ENCODE measurements around the gene SMIM45.

The SMIM45 gene

GRCh38 chr22:41915786-41916493 lies 36.0 kb upstream of the SMIM45 start:
- CTCF ChIA-PET = no interaction called here
- H3K27ac ChIP-seq (ENCODE audit: low read depth in 2 of 2, low read length in 1 of 2) = no peak overlapping the region
- no peaks in the 10 kb centered on the region for H3K36me3 ChIP-seq (replicated peaks in 1 of 2; ENCODE audit: control insufficient read depth in 1 of 2, insufficient read depth in 2 of 2, low read length in 1 of 2)
- no peaks in the 10 kb centered on the region for H3K9me2 ChIP-seq
- no peaks in the 10 kb centered on the region for H3F3A ChIP-seq (replicated peaks; ENCODE audit: insufficient read depth)
- no peaks in the 10 kb centered on the region for H3K79me2 ChIP-seq (ENCODE audit: insufficient read depth)
- peaks cover 22% of the 10 kb centered on the region; the same call in 1 of the 2 replicates for H3K27me3 ChIP-seq (ENCODE audit: insufficient read depth)
- no peak overlapping the region for H3K4me3 ChIP-seq (ENCODE audit: low read depth in 2 of 2, low read length in 1 of 2)
- POLR2A ChIA-PET = no interaction called here
- no peaks in the 10 kb centered on the region for H3K9me3 ChIP-seq
- no peak for TF ChIP-seq POLR2AphosphoS5 (IDR thresholded peaks at IDR 0.05; ENCODE audit: low read depth, low read length)
- no peak for TF ChIP-seq RFX5 (IDR thresholded peaks at IDR 0.05; ENCODE audit: low read length)
- TF ChIP-seq NRF1 (IDR thresholded peaks at IDR 0.05; ENCODE audit: low read depth, low read length) = no peak
- no peak for TF ChIP-seq CTCF (IDR thresholded peaks at IDR 0.05)
- no peak for TF ChIP-seq GATA2 (CRISPR knock-in tag; IDR thresholded peaks at IDR 0.05)
- no peak for TF ChIP-seq EZH2phosphoT487 (IDR thresholded peaks at IDR 0.05; ENCODE audit: borderline replicate concordance, low read depth)
- no peak for TF ChIP-seq USF1 (IDR thresholded peaks at IDR 0.05; ENCODE audit: borderline replicate concordance, low read depth)
- no peak for TF ChIP-seq USF2 (IDR thresholded peaks at IDR 0.05; ENCODE audit: borderline replicate concordance, low read depth, low read length)
- no peak for TF ChIP-seq FOXM1 (IDR thresholded peaks at IDR 0.05; ENCODE audit: low read depth)
- H3K4me1 ChIP-seq (ENCODE audit: control insufficient read depth in 1 of 2, insufficient read depth in 2 of 2, low read depth in 1 of 2, low read length in 1 of 2) = peaks cover 0 to 3% of the 10 kb centered on the region in 2 experiments; a peak in 2 of 4 replicates
- H2AFZ ChIP-seq (ENCODE audit: low read depth) = no peak overlapping the region
- H4K20me1 ChIP-seq (ENCODE audit: insufficient read depth) = no peaks in the 10 kb centered on the region
- WGBS (ENCODE audit: low lambda C conversion rate) = 65% methylated on average over 3 of the region's 11 CpGs
- H3K9ac ChIP-seq = no peak overlapping the region
- H3K4me2 ChIP-seq = no peak overlapping the region
- no peak for DNase-seq

GRCh38 chr22:41916745-41917358 lies 35.1 kb upstream of the SMIM45 start:
- CTCF ChIA-PET = no interaction called here
- WGBS (ENCODE audit: low lambda C conversion rate) = 71% methylated on average over 8 of the region's 10 CpGs
- no peak overlapping the region for H3K9ac ChIP-seq
- H3K4me3 ChIP-seq (ENCODE audit: low read depth in 2 of 2, low read length in 1 of 2) = no peak overlapping the region
- H3K4me1 ChIP-seq (ENCODE audit: control insufficient read depth in 1 of 2, insufficient read depth in 2 of 2, low read depth in 1 of 2, low read length in 1 of 2) = peaks cover 0 to 3% of the 10 kb centered on the region in 2 experiments; a peak in 2 of 4 replicates
- no peak overlapping the region for H2AFZ ChIP-seq (ENCODE audit: low read depth)
- H3K36me3 ChIP-seq (replicated peaks in 1 of 2; ENCODE audit: control insufficient read depth in 1 of 2, insufficient read depth in 2 of 2, low read length in 1 of 2) = no peaks in the 10 kb centered on the region
- no peak for DNase-seq
- no peaks in the 10 kb centered on the region for H3K79me2 ChIP-seq (ENCODE audit: insufficient read depth)
- H3K27me3 ChIP-seq (ENCODE audit: insufficient read depth) = peaks cover 13% of the 10 kb centered on the region; the same call in 1 of the 2 replicates
- no peaks in the 10 kb centered on the region for H3K9me3 ChIP-seq
- H3K27ac ChIP-seq (ENCODE audit: low read depth in 2 of 2, low read length in 1 of 2) = no peak overlapping the region
- H3K4me2 ChIP-seq = no peak overlapping the region
- no peaks in the 10 kb centered on the region for H3K9me2 ChIP-seq
- POLR2A ChIA-PET = no interaction called here
- H3F3A ChIP-seq (replicated peaks; ENCODE audit: insufficient read depth) = no peaks in the 10 kb centered on the region
- H4K20me1 ChIP-seq (ENCODE audit: insufficient read depth) = no peaks in the 10 kb centered on the region
- no peak for TF ChIP-seq TCF12 (IDR thresholded peaks at IDR 0.05)
- TF ChIP-seq USF2 (IDR thresholded peaks at IDR 0.05; ENCODE audit: borderline replicate concordance, low read depth, low read length) = no peak
- TF ChIP-seq CTCF (IDR thresholded peaks at IDR 0.05) = no peak
- no peak for TF ChIP-seq RXRA (IDR thresholded peaks at IDR 0.05; ENCODE audit: borderline replicate concordance, low read depth)
- no peak for TF ChIP-seq ELF1 (IDR thresholded peaks at IDR 0.05)
- no peak for TF ChIP-seq RCOR1 (IDR thresholded peaks at IDR 0.05; ENCODE audit: low read length)
- TF ChIP-seq REST (IDR thresholded peaks at IDR 0.05; ENCODE audit: low read depth, low read length) = no peak
- no peak for TF ChIP-seq CHD2 (IDR thresholded peaks at IDR 0.05; ENCODE audit: low read length, partially characterized antibody)

All from SK-N-SH (cell line).